ENCODE data around the gene IRX1. TPM values are rescaled to one million over a fixed set of nuclear protein-coding genes. Genes with fewer than 3 reads are reported as not detected.

IRX1 gene
- total RNA-seq, 1 donor: 1.4 TPM

GRCh38 chr5:3596857-3597166, 1.2 kb downstream of the IRX1 start:
- H3K4me3 ChIP-seq (ENCODE audit: insufficient read depth, low read length): peak overlapping the region; percentile 49
- no peaks in the 10 kb centered on the region for H3K79me2 ChIP-seq (ENCODE audit: insufficient read depth, low read length)
- no peaks in the 10 kb centered on the region for H3K9me3 ChIP-seq (ENCODE audit: low read depth, low read length)
- no peaks in the 10 kb centered on the region for H3K36me3 ChIP-seq (ENCODE audit: insufficient read depth, low read length)
- peaks cover 13% of the 10 kb centered on the region for H3K27me3 ChIP-seq (ENCODE audit: insufficient read depth, low read length)
- no peak overlapping the region for H2AFZ ChIP-seq (ENCODE audit: low read length)
- no peak overlapping the region for H3K27ac ChIP-seq (ENCODE audit: low read depth, low read length)
- H3K4me2 ChIP-seq (ENCODE audit: insufficient read depth, low read length): no peak overlapping the region
- TF ChIP-seq CTCF (IDR thresholded peaks at IDR 0.05; ENCODE audit: extremely low read depth, low read depth, low read length): no peak
- no peaks in the 10 kb centered on the region for H4K20me1 ChIP-seq (ENCODE audit: insufficient read depth, low read length)
- no peaks in the 10 kb centered on the region for H3K4me1 ChIP-seq (ENCODE audit: insufficient read depth, low read length)
- DNase-seq (ENCODE audit: insufficient read length, low spot score, missing footprints): no peak

GRCh38 chr5:3597167-3598007, 1.8 kb downstream of the IRX1 start:
- Histone ChIP-seq H3K27ac (ENCODE audit: low read depth, low read length) (no peak overlapping the region), H3K36me3 (ENCODE audit: insufficient read depth, low read length) (no peaks in the 10 kb centered on the region), H3K4me2 (ENCODE audit: insufficient read depth, low read length) (no peak overlapping the region), H3K27me3 (ENCODE audit: insufficient read depth, low read length) (peaks cover 13% of the 10 kb centered on the region), H3K4me3 (ENCODE audit: insufficient read depth, low read length) (peak overlapping the region; percentile 49), H3K9me3 (ENCODE audit: low read depth, low read length) (no peaks in the 10 kb centered on the region), H3K79me2 (ENCODE audit: insufficient read depth, low read length) (no peaks in the 10 kb centered on the region), H2AFZ (ENCODE audit: low read length) (no peak overlapping the region), H3K4me1 (ENCODE audit: insufficient read depth, low read length) (no peaks in the 10 kb centered on the region), H4K20me1 (ENCODE audit: insufficient read depth, low read length) (no peaks in the 10 kb centered on the region)
- DNase-seq (ENCODE audit: insufficient read length, low spot score, missing footprints): peak; percentile 83
- no peak for TF ChIP-seq CTCF (IDR thresholded peaks at IDR 0.05; ENCODE audit: extremely low read depth, low read depth, low read length)

DNA sequence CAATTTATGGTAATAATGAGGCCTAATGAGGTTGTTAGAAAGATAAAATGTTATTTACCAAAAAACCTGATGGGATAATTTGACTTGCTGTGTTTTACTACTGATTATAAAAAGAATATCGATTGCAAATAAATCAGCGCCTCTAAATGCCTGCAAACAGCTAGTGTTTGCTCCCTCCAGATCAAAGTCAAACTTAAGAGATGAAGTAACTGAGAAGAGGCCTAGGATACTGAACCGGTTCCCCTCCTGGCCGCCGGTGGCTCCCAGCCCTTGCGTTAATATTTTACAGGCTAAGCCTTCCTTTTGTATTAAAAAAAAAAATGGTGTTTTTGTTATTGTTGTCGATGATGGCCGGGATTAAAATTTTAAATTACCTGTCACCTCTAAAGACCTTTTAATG, 2.6 kb downstream of the IRX1 start:
- no peak overlapping the region for H3K27ac ChIP-seq (ENCODE audit: low read depth, low read length)
- no peak overlapping the region for H3K4me2 ChIP-seq (ENCODE audit: insufficient read depth, low read length)
- no peaks in the 10 kb centered on the region for H3K9me3 ChIP-seq (ENCODE audit: low read depth, low read length)
- peaks cover 15% of the 10 kb centered on the region for H3K27me3 ChIP-seq (ENCODE audit: insufficient read depth, low read length)
- no peak overlapping the region for H2AFZ ChIP-seq (ENCODE audit: low read length)
- H3K4me1 ChIP-seq (ENCODE audit: insufficient read depth, low read length): no peaks in the 10 kb centered on the region
- no peak for DNase-seq (ENCODE audit: insufficient read length, low spot score, missing footprints)
- H3K4me3 ChIP-seq (ENCODE audit: insufficient read depth, low read length): no peak overlapping the region
- H4K20me1 ChIP-seq (ENCODE audit: insufficient read depth, low read length): no peaks in the 10 kb centered on the region
- no peaks in the 10 kb centered on the region for H3K79me2 ChIP-seq (ENCODE audit: insufficient read depth, low read length)
- no peaks in the 10 kb centered on the region for H3K36me3 ChIP-seq (ENCODE audit: insufficient read depth, low read length)
- TF ChIP-seq CTCF (IDR thresholded peaks at IDR 0.05; ENCODE audit: extremely low read depth, low read depth, low read length): no peak

- no peak overlapping the region for H2AFZ ChIP-seq (ENCODE audit: low read length)
- no peaks in the 10 kb centered on the region for H3K36me3 ChIP-seq (ENCODE audit: insufficient read depth, low read length)
- no peaks in the 10 kb centered on the region for H3K9me3 ChIP-seq (ENCODE audit: low read depth, low read length)
- no peaks in the 10 kb centered on the region for H4K20me1 ChIP-seq (ENCODE audit: insufficient read depth, low read length)
- H3K4me2 ChIP-seq (ENCODE audit: insufficient read depth, low read length): no peak overlapping the region
- no peak for TF ChIP-seq CTCF (IDR thresholded peaks at IDR 0.05; ENCODE audit: extremely low read depth, low read depth, low read length)
- no peak overlapping the region for H3K4me3 ChIP-seq (ENCODE audit: insufficient read depth, low read length)
- no peak for DNase-seq (ENCODE audit: insufficient read length, low spot score, missing footprints)
- no peaks in the 10 kb centered on the region for H3K4me1 ChIP-seq (ENCODE audit: insufficient read depth, low read length)
- H3K79me2 ChIP-seq (ENCODE audit: insufficient read depth, low read length): no peaks in the 10 kb centered on the region
- no peak overlapping the region for H3K27ac ChIP-seq (ENCODE audit: low read depth, low read length)
- H3K27me3 ChIP-seq (ENCODE audit: insufficient read depth, low read length): peaks cover 15% of the 10 kb centered on the region
Measured at GRCh38 chr5:3598769-3599211, 3.2 kb downstream of the IRX1 start.
